GM19023 (cell line): Measurements from ENCODE around the gene C7orf33.
"Not testable (repeated sequence)": the region's sequence is repeated elsewhere in the genome, so short reads cannot be mapped to it uniquely, and the experiment has no call there.

Experiments
- ATAC-seq: cut with Tn5 transposase; IDR thresholded peaks from one replicate; pipeline ENCODE4 v1.9.1; 2021; ENCODE audit warnings: mild to moderate bottlenecking, moderate library complexity; ENCODE audit not compliant: unreplicated experiment

Gene C7orf33

DNA sequence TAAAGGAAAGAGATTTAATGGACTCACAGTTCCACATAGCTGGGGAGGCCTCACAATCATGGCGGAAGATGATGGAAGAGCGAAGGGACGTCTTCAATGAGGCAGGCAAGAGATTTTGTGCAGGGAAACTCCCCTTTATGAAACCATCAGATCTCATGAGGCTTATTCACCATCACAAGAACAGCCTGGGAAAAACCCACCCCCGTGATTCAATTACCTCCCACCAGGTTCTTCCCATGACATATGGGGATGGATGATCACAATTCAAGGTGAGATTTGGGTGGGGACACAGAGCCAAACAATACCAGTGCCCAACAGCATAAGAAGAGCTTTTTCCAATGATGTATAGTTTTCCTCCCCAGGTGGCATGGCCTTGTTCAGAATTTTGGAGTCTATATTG is 11.2 kb upstream of the C7orf33 start:
- ATAC-seq: no peak

DNA sequence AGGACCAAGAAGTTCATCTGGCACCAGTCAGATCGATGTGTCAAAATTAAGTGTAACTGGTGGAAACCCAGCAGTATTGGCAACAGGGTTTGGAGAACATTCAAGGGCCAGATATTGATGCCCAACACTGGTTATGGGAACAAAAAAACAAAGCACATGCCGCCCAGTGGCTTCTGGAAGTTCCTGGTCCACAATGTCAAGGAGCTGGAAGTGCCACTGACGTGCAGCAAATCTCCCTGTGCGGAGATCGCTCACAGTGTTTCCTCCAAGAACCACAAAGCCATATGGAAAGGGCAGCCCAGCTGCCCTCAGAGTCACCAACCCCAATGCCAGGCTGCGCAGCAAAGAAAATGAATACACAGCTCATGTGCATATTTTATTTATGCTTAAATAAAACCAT is 10.1 kb upstream of the C7orf33 start:
- ATAC-seq: no peak

DNA sequence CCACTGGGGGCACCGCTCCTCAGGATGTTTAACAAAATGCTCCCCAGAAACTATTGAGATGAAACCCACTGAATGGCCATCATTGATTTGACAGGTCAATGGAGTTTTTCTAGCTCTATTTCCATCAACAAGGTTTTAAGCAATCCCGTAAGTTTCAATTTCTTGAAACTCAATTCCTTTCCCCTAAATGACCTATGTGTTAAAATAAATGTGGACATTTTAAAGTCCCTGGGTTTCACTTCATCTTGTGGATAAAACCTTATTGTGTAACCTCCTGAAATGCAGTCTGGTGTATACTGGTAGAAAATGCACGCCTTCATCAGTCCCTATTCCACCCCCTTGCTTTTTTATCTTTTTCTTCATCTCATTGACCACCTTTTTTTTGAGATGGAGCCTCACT is 8.9 kb upstream of the C7orf33 start:
- ATAC-seq: no peak

DNA sequence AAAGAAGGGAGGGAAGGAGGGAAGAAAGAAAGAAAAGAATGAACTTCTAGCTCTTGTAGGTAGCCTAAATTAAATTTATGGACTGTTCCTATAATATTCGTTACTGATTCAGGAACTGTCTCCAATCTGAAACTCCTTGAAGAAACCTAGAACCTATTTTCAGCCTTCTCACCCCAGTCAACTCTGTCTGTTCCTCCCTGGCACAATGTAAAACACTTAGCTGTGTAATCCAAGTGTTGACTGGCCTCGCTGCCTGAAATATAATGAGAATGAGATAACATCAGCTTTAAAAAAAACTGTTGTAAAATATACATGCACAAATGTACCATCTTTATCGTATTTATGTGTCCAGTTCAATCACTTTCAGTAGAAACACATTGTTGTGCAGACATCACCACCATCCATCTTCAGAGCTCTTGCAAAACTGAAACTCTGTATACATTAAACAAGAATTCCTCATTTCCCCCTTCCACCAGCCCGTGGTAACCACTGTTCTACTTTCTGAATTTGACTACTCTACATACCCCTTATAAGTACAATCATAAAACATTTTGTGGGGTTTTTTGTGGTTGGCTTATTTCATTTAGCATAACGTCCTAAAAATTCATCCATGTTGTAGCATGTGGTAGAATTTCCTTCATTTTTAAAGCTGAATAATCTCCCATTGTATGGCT is 6.3 kb upstream of the C7orf33 start:
- ATAC-seq: peak; percentile 77

DNA sequence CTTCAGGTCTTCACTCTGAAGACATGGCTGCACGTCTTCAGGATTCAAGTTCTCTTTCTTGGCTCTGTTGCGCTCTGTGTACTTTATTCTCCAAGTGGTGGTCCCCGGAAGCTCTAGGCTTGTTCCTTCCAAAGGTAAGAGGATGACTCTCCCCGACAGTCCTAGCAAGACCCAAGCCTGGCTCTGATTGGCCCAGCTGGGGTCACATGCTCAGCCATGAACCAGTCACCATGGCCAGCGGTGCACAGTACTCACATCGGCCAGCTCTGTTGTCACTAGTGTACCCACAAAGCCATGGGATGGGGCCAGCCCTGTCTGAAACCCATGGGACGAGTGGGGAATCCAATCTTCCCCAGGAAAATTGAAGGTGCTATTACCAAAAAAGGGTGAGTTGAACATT is 5.2 kb upstream of the C7orf33 start:
- ATAC-seq: no peak

DNA sequence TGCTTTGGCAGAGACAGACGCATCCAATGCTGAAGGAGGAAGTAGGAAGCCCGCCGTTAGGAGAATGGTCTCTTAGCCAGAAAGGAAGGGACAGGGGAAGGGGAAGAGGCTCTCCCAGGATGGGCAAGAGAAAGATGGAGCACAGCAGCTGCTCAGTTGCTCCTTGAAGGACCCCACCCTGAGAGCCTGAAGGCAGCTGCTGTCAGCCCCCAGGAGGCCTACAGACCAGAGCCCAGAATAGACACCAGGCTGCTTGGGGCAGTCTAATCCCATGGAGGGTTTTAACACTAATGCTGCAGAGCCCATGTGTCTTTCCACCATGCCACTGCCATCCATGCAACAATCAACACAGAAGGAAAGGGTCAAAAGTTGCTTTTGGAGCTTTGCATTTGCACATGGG is 3.5 kb upstream of the C7orf33 start:
- no peak for ATAC-seq

DNA sequence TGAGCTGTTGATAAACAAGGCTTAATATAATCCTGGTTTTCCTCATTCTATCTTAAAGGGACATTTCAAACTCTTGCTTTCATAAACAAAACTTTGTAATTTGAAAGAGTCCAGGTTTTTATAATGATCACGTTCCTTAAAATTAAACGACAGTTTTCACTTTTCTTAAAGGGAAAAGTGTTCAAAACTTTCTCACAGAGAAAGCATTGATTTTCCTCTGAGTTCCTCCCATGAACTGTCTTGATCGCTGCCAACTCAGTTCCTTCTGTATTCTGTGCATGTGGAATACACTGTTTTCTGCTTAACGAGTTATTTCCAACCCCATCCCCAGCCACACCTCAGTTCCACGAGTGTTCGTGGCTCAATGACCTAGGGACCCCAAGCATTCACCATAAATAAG is 2.4 kb upstream of the C7orf33 start:
- no peak for ATAC-seq

DNA sequence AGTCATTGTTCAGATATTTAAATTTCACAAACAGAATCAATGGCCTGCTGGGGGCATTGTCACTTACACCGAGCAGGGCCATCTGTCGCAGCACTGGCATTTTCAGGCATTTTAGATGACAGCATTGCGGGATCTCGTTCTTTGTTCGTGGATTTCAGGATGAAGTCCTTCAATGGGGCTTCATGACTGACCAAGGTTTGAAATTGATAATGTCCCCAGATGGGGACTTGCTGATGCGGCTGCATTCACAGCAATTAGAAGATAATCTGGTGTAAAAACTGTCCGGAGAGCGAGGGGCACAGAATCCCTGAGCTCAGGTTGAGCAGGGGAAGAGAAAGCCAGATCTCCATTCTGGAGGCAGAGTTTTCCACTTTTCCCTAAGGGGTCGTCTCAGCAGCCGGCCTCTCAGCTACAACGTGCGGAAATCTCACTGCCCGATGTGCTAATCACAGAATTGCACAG is 1.9 kb upstream of the C7orf33 start:
- no peak for ATAC-seq

DNA sequence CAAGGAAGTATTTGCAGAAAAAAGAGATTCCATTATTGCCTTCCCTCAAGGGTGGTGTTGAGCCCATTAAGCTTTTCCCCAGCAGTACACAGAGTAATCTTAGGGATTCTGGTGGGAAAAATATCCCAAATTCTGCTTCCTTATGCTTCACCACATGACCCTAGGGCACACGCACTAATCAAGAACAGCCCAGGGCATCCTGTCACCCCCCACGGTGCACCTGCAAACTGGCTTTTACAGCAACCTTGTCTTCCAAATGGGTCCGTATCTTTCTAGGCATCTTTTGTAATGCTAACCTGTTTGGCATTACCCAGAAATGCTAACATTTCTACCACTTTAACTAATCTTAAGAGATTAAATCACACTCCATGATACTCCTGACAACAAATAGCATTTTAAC is 926 bp upstream of the C7orf33 start:
- ATAC-seq: no peak

DNA sequence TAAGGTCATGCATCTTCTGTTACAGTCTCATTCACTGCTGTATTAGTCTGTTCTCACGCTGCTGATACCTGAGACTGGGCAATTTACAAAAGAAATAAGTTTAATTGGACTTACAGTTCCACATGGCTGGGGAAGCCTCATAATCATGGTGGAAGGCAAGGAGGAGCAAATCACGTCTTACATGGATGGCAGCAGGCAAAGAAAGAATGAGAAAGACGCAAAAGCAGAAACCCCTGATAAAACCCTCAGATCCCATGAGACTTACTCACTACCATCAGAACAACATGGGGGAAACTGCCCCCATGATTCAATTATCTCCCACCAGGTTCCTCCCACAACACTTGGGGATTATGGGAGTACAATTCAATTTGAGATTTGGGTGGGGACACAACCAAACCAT is 5.8 kb downstream of the C7orf33 start:
- ATAC-seq: not testable (repeated sequence)

DNA sequence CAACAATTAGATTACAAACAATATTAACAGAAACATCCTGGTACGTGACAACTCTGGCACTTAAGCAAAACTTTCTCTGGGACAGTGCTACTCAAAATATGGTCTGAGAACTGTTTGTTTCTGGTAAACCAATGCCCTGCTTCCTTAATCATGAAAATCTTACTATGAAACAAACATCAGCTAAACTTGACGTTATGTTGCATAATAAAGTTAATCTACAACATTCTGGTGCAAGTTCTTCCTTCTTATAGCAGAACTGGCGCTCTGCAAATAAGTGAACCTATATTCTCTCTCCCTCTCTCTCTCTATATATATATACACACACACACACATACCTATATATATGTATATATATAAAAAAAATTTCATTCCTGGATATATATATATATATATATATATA is 7.8 kb downstream of the C7orf33 start:
- no peak for ATAC-seq

DNA sequence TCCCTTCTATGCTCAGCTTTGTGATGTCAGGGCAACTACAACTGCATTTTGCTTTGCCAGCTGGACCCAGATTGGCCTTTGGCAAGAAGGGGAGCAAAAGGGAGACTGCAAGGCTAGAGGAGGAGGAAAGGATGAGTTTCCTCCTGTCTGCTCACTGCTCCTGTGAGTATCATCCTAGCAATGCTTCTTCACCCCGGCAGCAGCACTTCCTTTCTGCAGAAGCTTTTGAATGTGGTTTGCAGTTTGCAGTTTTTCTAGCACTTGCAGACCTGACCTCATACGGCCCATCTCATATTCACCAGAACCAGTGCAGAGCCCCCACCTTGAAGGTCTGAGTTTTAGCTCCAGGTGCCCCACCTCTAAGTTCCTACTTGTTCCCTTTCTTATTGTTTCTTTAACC is 14.8 kb downstream of the C7orf33 start:
- no peak for ATAC-seq

DNA sequence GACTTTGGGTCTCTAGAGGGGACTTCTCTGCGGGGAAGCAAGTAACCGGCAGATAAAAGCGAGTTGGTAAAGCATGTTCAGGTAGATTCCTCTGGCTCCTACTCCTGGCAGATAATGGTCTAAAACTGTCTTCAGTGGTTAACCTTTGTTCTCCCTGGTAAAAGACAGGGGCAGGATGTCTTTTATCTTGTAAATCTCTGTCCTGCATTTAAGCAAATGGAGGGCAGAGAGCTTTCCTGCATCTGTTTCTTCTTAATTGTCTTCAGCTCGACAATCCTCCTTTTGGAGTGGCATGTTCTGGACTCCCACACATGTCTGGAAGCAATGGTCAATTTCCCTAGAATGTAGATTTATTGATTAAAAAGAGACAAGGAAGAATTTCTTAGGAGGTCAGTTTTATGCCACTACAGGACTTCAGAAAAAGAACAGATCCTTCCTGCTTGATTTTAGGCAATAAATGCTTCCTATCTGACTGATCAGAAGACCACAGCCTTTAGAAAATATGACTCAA is 16.6 kb downstream of the C7orf33 start:
- no peak for ATAC-seq

DNA sequence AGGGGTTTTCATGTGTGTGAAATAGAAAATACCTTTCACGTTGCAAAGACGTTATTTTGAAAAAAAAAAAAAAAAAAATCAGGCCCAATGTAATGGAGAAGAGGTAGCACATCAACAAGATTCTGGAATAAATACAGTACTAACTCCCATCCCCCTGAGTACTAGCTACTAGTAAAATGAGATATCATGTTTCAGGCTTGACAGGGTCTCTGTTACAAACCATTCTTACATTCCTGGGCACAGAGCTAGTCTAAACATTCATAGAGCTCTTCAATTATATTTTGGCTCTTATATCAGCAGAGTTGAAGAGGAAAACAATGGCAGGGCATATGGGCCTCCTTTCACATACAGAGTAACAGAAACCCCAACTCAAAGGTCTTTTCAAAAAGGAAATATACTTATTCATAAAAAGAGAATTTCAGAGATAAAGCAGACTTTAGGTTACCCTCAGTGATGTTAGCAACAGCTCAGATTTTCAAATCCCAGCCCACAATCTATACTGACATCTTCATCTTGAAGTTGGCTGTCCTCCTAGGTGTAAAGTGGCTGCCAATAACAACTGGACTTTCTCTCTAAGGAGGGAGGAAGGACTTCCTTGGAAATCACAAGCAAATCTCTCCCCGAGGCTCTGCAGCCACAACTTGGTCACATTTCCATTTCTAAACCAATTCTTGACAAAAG is 18.6 kb downstream of the C7orf33 start:
- ATAC-seq: no peak

DNA sequence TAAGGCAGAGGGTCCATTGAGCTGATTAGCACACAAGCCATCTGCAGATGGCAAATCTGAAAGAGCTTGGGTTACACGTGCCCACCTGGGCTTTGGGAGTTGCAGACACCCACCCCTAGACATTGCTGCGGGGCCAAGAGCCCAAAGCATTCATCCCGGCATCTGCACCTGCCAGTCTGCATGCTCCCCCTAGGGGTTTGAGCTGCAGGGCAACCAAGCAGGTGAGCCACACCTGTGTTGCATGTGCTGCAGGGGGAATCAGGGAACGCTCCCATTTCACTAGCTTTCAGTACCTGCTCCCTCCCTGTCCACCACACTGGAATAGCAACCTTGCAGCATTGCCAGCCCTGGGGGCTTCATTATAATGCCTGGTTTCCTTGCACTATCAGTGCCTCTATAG is 21.1 kb downstream of the C7orf33 start:
- no peak for ATAC-seq

DNA sequence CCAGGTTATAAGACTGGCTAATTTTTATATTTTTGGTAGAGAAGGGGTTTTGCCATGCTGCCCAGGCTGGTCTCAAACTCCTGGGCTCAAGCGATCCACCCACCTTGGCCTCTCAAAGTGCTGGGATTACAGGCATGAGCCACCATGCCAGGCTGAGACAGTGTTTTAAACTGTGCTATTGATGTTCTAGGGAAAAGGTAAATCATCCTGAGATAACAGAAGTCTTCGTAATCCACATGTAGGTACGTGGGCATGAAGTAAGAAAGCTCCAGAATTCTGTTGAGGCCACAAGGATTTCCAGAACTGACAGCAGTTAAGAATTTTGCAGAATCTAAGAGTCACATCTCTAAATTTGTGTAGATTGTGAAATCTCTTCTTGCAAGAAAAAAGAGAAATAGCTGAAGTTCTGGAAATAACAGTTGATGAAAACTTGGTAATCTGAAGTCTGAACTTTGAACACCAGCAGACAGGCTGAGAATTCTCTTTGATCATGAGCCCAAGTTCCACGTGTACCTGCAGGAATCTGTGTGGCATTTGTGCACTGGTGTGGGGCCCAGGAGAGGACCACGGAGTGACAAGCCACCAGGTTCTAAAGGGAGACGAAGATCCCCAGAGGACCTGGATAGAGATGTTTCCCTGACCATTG is 24.6 kb downstream of the C7orf33 start:
- no peak for ATAC-seq

DNA sequence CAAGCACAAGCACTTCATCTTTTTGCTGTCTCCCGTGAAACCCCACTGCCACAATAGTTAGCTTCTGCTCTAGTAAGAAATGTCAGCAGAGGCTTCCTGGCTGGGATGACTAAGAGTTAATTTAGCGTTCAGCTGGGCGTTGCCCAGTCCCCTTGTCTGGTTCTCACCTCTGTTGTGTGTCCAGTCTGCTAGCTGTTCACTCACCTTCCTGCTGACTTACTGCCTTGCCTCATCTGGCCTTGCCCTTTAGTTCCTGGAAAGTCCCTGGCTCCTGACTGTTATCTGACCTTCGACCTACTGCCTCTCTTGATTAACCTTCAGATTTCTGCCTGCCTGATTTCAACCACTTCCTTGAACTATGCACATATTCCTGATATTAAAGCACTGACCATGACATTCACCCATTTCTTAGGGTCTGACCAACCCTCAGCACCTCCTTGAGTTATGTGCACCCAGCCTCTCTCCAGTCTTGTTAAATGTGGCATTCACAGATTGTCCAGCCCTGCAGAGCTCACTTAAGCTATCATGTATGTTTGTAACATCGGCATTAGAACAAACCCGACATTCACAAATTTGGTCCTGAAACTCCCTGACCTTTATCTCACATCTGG is 30.3 kb downstream of the C7orf33 start:
- no peak for ATAC-seq

DNA sequence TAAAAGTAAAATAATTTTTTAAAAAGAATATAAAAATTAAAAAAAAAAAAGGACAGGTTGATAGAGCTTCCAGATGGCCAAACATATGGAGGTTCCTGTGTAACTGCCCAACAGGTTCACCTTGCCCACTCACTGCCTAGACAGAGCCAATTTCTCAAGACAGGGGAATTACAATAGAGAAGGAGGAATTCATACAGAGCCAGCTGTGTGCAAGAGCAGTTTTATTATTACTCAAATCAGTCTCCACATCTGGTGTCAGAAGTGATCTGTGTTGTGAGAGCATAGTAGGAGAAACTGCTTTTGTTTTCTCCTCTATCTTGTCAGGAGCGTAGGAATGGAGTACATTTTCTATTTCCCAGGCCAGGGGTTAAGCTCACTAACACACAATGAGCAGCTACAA is 31.0 kb downstream of the C7orf33 start:
- ATAC-seq: no peak

DNA sequence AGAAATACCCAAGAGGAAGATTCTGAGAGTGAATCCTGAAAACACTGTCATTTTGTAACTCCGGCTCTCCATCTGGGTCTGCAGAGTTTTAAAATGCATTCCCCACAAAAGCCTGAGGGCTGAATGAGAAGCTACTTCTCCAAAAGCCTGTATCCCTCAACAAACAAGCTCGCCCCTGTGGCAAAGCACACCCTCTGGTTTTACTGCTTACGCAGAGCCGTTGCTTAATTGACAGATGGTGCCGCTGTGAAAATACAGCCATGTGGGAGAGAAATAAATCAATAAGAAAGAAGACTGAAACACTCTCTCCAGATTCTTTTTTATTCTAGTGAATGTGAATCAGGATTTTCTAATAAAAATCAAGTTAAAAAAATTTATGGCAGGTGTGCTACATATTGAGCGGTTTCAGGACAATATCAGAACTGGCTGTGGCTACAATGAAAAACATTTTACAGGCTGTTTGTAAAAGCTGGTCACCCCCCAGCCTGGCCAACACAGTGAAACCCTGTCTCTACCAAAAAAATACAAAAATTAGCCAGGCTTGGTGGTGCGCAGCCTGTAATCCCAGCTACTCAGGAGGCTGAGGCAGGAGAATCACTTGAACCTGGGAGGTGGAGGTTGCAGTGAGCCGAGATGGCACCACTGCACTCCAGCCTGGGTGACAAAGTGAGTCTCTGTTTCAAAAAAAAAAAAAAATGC is 32.5 kb downstream of the C7orf33 start:
- ATAC-seq: no peak

DNA sequence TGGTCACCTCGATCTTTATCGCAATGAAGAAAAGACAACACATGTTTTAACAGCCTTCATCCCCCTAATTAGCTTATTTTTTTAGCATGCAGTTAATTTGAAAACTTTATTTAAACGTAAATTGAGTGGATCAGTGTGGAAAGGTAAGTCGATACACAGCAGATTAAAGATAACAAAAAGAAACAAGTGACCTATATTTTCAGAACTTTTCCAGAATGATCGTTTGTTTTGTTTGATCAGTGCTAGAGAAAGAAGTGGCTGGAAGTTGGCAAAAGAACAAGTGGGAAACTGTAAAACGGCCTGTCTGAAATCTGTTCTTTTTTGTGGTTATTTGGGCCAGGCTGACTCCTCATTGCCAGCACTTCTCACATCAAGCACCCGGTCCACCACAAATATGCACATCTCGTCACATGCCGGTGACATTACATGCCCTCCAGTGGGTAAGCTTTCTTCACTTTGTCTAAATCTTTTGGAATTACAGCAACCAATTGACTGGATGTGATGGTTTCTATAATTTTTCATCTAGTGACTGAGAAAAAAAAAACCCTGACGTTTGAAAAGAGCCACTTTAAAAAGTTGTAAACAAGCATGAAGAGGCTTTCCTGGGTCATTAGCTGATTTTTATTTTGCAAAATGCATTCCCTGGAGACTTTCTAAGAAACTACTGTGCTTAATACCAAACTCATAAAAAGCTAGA is 33.2 kb downstream of the C7orf33 start:
- ATAC-seq: no peak
